Caco-2 (cell line): ENCODE results near the gene CACNG6. TPM values are rescaled to one million over a fixed set of nuclear protein-coding genes. Genes with fewer than 3 reads are reported as not detected.

Experiments
- BruUV-seq: library from RNA; stranded (reverse); fragments of 400-500 nt; replicated peaks from 2 replicates; lab custom pipeline; 2021; lab: Mats Ljungman, UMichigan
- CTCF ChIA-PET: fragments of 300-600 bp; sonication (Branson Sonifier 250); formaldehyde crosslinking; loops from one replicate; lab custom pipeline; 2022; ENCODE audit warnings: antibody characterized with exemption; lab: Charles Lee
- POLR2A ChIA-PET: fragments of 300-600 bp; sonication (Branson Sonifier 250); formaldehyde crosslinking; loops from one replicate; lab custom pipeline; 2022; ENCODE audit warnings: antibody characterized with exemption; lab: Charles Lee
- DNase-seq, 2 experiments: peaks; one replicate each; pipeline versions ENCODE4 v3.0.0 to v3.0.0-alpha.2; 2020 to 2022
- H3K27me3 ChIP-seq: replicated peaks from 2 replicates; pipeline ENCODE4 v1.6.0; 2011; ENCODE audit warnings: low read length; ENCODE audit not compliant: control insufficient read depth, insufficient read depth
- H3K36me3 ChIP-seq: 2 replicates; pipeline ENCODE4 v1.5.1; 2011; ENCODE audit warnings: low read length; ENCODE audit not compliant: control insufficient read depth, insufficient read depth
- H3K4me1 ChIP-seq: fragments of 250-450 bp; sonication (Bioruptor Pico); 2 replicates; pipeline ENCODE4 v1.5.1; 2020; ENCODE audit warnings: mild to moderate bottlenecking
- H3K4me3 ChIP-seq: 2 replicates; pipeline ENCODE4 v1.5.1; 2011; ENCODE audit warnings: low read depth, mild to moderate bottlenecking, control low read depth, low read length
- H3K9me3 ChIP-seq: fragments of 250-450 bp; sonication (Bioruptor Pico); 2 replicates; pipeline ENCODE4 v1.5.1; 2020; ENCODE audit warnings: mild to moderate bottlenecking, moderate library complexity
- H3K27ac Mint-ChIP-seq: one replicate; pipeline ENCODE4 v1.8.0; 2022; ENCODE audit warnings: mixed read lengths; ENCODE audit not compliant: unreplicated experiment
- H3K27me3 Mint-ChIP-seq: one replicate; pipeline ENCODE4 v1.8.0; 2022; ENCODE audit warnings: mixed read lengths; ENCODE audit not compliant: insufficient read depth, unreplicated experiment
- H3K36me3 Mint-ChIP-seq: one replicate; pipeline ENCODE4 v1.8.0; 2022; ENCODE audit warnings: mild to moderate bottlenecking, mixed read lengths; ENCODE audit not compliant: insufficient read depth, unreplicated experiment
- H3K4me1 Mint-ChIP-seq: one replicate; pipeline ENCODE4 v1.8.0; 2022; ENCODE audit warnings: low read depth, mixed read lengths; ENCODE audit not compliant: unreplicated experiment
- H3K4me3 Mint-ChIP-seq: one replicate; pipeline ENCODE4 v1.8.0; 2022; ENCODE audit warnings: mild to moderate bottlenecking, moderate library complexity, mixed read lengths; ENCODE audit not compliant: unreplicated experiment
- H3K9me3 Mint-ChIP-seq: one replicate; pipeline ENCODE4 v1.8.0; 2022; ENCODE audit warnings: mixed read lengths; ENCODE audit not compliant: unreplicated experiment
- CTCF ChIP-seq, 2 experiments: fragments of 200-600 bp in 1 of 2; IDR thresholded peaks; 1 replicate in 1 of 2; 2 replicates in 1 of 2; pipeline versions ENCODE4 v1.5.1 to v1.8.0; 2011 to 2022; ENCODE audit warnings: antibody characterized with exemption in 1 of 2, control low read depth in 1 of 2, inconsistent platforms in 1 of 2, low read depth in 1 of 2, low read length in 1 of 2, mild to moderate bottlenecking in 1 of 2, moderate library complexity in 1 of 2; ENCODE audit not compliant: insufficient read depth in 1 of 2, severe bottlenecking in 1 of 2, unreplicated experiment in 1 of 2
- intact Hi-C: fragments of 100-400 bp; cut with micrococcal nuclease; formaldehyde crosslinking; loops from one replicate; pipeline ENCODE4 v1.10.0; 2022; ENCODE audit not compliant: unreplicated experiment
- total RNA-seq: library from RNA; stranded (reverse); gene quantifications from 2 replicates; pipeline ENCODE4 v1.2.3, GENCODE V29; 2022

CACNG6 gene
- total RNA-seq, 1 experiment from 2014 or later: 1.4 TPM

GRCh38 chr19:54026656-54027055 lies 35.2 kb downstream of the CACNG6 start:
- POLR2A ChIA-PET: no interaction called here
- H3K36me3 ChIP-seq: no peaks in the 10 kb centered on the region
- Mint-ChIP-seq H3K4me3 (no peak overlapping the region), H3K4me1 (peaks cover 16% of the 10 kb centered on the region), H3K36me3 (peaks cover 5% of the 10 kb centered on the region), H3K9me3 (no peaks in the 10 kb centered on the region), H3K27me3 (no peaks in the 10 kb centered on the region), H3K27ac (no peak overlapping the region)
- no peaks in the 10 kb centered on the region for H3K9me3 ChIP-seq
- H3K4me1 ChIP-seq: no peaks in the 10 kb centered on the region
- no peaks in the 10 kb centered on the region for H3K27me3 ChIP-seq
- CTCF ChIA-PET: interaction anchor here (0.9 kb wide), 1 partner anchor 55 kb away, joined by 3 read pairs; the partner anchor contains the start of gene TARM1
- no peak for TF ChIP-seq CTCF (IDR thresholded peaks at IDR 0.05; ENCODE audit: insufficient read depth in 1 of 2, low read depth in 1 of 2, low read length in 1 of 2, severe bottlenecking in 1 of 2, unreplicated experiment in 1 of 2)
- BruUV-seq: no TSS peak
- no peak overlapping the region for H3K4me3 ChIP-seq
- intact Hi-C loops: no loop called here
- no peak for DNase-seq

- POLR2A ChIA-PET: no interaction called here
- no TSS peak for BruUV-seq
- intact Hi-C loops: no loop called here
- Mint-ChIP-seq H3K36me3 (peaks cover 1% of the 10 kb centered on the region), H3K27me3 (no peaks in the 10 kb centered on the region), H3K4me3 (no peak overlapping the region), H3K9me3 (no peaks in the 10 kb centered on the region), H3K4me1 (peaks cover 16% of the 10 kb centered on the region), H3K27ac (no peak overlapping the region)
- Histone ChIP-seq H3K4me1 (no peaks in the 10 kb centered on the region), H3K9me3 (no peaks in the 10 kb centered on the region), H3K4me3 (no peak overlapping the region), H3K36me3 (no peaks in the 10 kb centered on the region), H3K27me3 (no peaks in the 10 kb centered on the region)
- no peak for DNase-seq
- TF ChIP-seq CTCF (IDR thresholded peaks at IDR 0.05; ENCODE audit: insufficient read depth in 1 of 2, low read depth in 1 of 2, low read length in 1 of 2, severe bottlenecking in 1 of 2, unreplicated experiment in 1 of 2): no peak
- CTCF ChIA-PET: interaction anchor here (0.9 to 1.3 kb wide), 12 partner anchors 8 to 236 kb away, joined by 3 to 12 read pairs (median 6); partner anchors contain the start of genes CNOT3 and MYADM
Measured at GRCh38 chr19:54029301-54029700, 37.9 kb downstream of the CACNG6 start.

GRCh38 chr19:54029930-54030490 lies 38.6 kb downstream of the CACNG6 start:
- ChIA-PET CTCF (interaction anchor here (0.7 to 1.3 kb wide), 26 partner anchors 9 to 371 kb away, joined by 3 to 12 read pairs (median 4); partner anchors contain the start of genes CNOT3, MYADM, PRKCG and TSEN34), POLR2A (interaction anchor here (0.6 to 0.7 kb wide), 2 partner anchors 162 to 256 kb away, joined by 4 to 15 read pairs; partner anchors contain the start of gene MYADM)
- Histone ChIP-seq H3K27me3 (no peaks in the 10 kb centered on the region), H3K36me3 (no peaks in the 10 kb centered on the region), H3K4me3 (no peak overlapping the region), H3K9me3 (no peaks in the 10 kb centered on the region), H3K4me1 (no peaks in the 10 kb centered on the region)
- no peaks in the 10 kb centered on the region for H3K9me3 Mint-ChIP-seq
- no TSS peak for BruUV-seq
- DNase-seq: peak; percentile 73 to 77
- H3K27ac Mint-ChIP-seq: no peak overlapping the region
- intact Hi-C loops: no loop called here
- H3K4me3 Mint-ChIP-seq: no peak overlapping the region
- peaks cover 16% of the 10 kb centered on the region for H3K4me1 Mint-ChIP-seq
- H3K27me3 Mint-ChIP-seq: no peaks in the 10 kb centered on the region
- H3K36me3 Mint-ChIP-seq: no peaks in the 10 kb centered on the region
- peak; percentile 67 to 69 for TF ChIP-seq CTCF (IDR thresholded peaks at IDR 0.05; ENCODE audit: insufficient read depth in 1 of 2, low read depth in 1 of 2, low read length in 1 of 2, severe bottlenecking in 1 of 2, unreplicated experiment in 1 of 2)
